IPS-20b (cell line): ENCODE results near the gene SERINC5.
"Not testable (repeated sequence)": the region's sequence is repeated elsewhere in the genome, so short reads cannot be mapped to it uniquely, and the experiment has no call there.

Experiments used
- H3K27ac ChIP-seq: one replicate; pipeline ENCODE4 v1.5.1; 2013; ENCODE audit warnings: low read length
- H3K27me3 ChIP-seq: 2 replicates; pipeline ENCODE4 v1.6.1; 2013; ENCODE audit warnings: mild to moderate bottlenecking, low read length, inconsistent platforms; ENCODE audit not compliant: insufficient read depth
- H3K36me3 ChIP-seq: 2 replicates; pipeline ENCODE4 v1.6.1; 2013; ENCODE audit warnings: low read depth, mild to moderate bottlenecking, inconsistent platforms, low read length, moderate library complexity; ENCODE audit not compliant: insufficient read depth
- H3K4me1 ChIP-seq: 2 replicates; pipeline ENCODE4 v1.6.1; 2013; ENCODE audit warnings: mild to moderate bottlenecking, control low read depth, inconsistent platforms, low read length, moderate library complexity; ENCODE audit not compliant: insufficient read depth
- H3K4me3 ChIP-seq: 2 replicates; pipeline ENCODE4 v1.5.1; 2013; ENCODE audit warnings: mild to moderate bottlenecking, low read length, inconsistent platforms
- H3K9ac ChIP-seq: 2 replicates; pipeline ENCODE4 v1.6.1; 2013; ENCODE audit warnings: low read depth, mild to moderate bottlenecking, inconsistent platforms, low read length, moderate library complexity
- H3K9me3 ChIP-seq: 2 replicates; pipeline ENCODE4 v1.6.1; 2013; ENCODE audit warnings: mild to moderate bottlenecking, low read depth, low read length, inconsistent platforms; ENCODE audit not compliant: insufficient read depth

The SERINC5 gene

DNA sequence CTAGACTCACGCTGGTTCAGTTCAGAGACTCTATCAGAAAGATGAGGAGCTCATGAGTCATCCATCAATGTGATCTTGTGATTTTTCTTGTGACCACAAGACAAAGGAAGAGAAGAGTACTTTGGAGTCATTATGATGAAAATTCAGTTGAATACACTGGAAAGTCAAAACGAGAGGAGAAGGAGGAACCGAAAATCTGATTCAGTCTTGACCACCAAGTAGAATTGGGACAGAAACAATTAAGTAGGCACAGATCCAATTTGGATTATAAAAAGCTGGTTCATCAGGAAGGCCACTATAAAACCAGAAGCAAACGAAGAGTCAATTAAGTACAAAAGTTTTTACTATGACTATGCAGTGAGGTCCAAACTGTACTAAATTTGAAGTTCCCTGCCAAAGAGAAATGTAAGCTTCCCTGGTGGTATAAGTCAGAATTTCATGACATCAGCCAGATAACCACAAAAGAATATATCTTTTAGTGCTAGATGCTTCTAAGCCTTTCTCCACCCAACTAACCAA, 129.8 kb downstream of the SERINC5 start:
- H3K4me3 ChIP-seq, result no peak overlapping the region
- H3K9me3 ChIP-seq, result peaks cover 4% of the 10 kb centered on the region; the same call in 1 of the 2 replicates

DNA sequence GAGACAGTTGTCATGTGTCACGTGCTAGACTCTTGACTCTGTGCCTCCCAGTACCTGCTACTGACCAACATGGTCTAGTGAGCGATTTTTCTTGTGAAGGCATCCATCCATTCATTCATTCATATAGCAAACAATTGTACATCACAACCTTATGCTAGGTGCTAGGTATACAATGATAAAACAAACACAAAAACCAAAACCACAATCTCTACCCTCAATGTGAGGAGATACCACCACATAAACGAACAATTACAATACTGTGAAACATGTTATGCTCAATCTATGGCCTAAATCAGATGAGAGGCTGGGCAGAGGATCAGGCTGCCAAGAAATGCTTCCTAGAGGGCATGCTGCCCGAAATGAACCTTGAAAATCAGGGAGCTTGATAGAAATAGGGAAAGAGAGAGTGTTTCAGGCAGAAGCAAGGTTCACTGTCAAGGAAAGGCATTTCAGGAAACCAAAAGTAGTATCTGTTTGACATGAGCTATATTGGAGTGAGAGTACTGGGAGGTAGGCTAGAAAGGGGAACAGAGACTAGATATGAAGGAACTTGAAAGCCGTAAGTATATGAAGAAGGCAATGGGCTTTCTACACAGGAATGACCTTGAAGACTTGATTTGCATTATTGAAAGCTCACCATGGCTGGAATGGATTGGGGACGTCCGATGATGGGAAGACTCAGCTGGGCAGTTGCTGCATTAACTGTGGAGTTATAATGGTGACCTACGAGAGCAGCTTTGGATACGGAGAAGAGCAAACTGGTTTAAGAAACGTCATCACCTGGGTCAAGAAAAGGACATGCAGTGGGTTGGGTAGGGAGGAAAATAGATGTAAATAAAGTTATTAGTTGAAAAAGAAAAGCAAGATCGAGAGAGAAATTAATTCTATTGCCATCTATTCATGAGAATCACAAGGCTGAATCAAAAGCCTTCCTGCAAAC, 130.6 kb downstream of the SERINC5 start:
- no peak overlapping the region for H3K4me3 ChIP-seq
- peaks cover 12% of the 10 kb centered on the region for H3K4me1 ChIP-seq
- no peak overlapping the region for H3K9ac ChIP-seq
- H3K36me3 ChIP-seq, result no peaks in the 10 kb centered on the region
- H3K27me3 ChIP-seq, result no peaks in the 10 kb centered on the region
- no peak overlapping the region for H3K27ac ChIP-seq
- peaks cover 4% of the 10 kb centered on the region; the same call in 1 of the 2 replicates for H3K9me3 ChIP-seq

More for the DNA sequence above, 129.8 kb downstream of the SERINC5 start:
- H3K27me3 ChIP-seq, result no peaks in the 10 kb centered on the region
- no peaks in the 10 kb centered on the region for H3K36me3 ChIP-seq
- H3K4me1 ChIP-seq, result peaks cover 12% of the 10 kb centered on the region
- no peak overlapping the region for H3K27ac ChIP-seq
- H3K9ac ChIP-seq, result no peak overlapping the region

DNA sequence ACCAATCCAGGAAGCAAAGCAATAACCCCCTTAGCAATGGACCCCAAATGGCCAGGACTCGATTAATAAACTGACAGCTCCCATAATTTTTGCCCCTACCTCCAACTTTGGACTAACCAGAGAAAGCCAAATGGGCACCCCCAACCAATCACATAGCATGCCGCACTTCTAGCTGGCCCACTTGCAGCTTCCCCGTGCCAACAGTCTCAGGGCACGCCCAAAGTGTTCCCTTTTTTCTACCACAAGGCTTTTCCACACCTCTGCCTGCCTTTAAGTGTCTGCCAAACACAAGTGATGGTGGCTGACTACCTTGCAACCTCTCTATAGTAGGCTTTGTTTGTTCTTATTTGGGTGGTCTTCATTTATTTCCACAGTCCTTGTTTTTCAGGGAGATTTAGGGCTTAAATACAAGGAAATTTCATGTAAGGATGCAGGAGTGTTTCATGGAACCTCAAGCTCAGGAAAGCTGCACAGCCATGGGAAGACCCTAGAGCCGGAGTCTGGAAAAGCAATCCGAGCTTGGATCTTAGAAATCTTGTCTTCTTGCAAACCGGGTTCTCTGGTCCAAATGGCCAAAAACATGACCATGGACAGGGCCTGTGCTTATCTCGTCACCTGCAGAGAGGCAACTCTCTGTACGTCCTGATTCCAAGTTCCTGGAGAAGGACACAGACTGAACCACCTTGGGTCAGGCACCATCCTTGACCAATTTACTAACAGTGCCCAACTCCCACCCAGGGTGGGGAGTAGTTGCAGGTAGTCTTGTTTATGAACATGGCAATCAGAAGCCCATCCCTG, 131.5 kb downstream of the SERINC5 start:
- peaks cover 4% of the 10 kb centered on the region; the same call in 1 of the 2 replicates for H3K9me3 ChIP-seq
- H3K9ac ChIP-seq, result no peak overlapping the region
- no peaks in the 10 kb centered on the region for H3K27me3 ChIP-seq
- no peak overlapping the region for H3K4me3 ChIP-seq
- no peaks in the 10 kb centered on the region for H3K36me3 ChIP-seq
- no peak overlapping the region for H3K27ac ChIP-seq
- H3K4me1 ChIP-seq, result peaks cover 12% of the 10 kb centered on the region

DNA sequence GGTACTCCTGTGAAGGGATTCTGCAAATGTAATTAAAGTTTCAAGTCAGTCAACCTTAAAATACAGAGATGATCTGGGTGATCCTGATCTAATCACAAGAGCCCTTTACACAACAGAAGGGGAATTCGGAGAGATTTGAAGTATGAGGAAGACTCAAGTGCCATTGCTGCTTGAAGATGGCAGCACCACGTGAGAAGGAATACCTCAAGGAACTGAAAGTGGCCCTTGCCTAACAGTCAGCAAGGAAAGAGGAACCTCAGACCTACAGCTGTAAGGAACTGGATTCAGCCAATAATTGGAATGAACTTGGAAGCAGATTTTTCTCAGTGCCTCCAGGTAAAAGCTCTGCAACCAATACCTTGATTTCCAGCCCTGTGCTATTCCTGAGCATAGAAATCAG, 133.3 kb downstream of the SERINC5 start:
- Histone ChIP-seq H3K9me3 (peaks cover 4% of the 10 kb centered on the region; the same call in 1 of the 2 replicates), H3K27ac (no peak overlapping the region), H3K4me3 (no peak overlapping the region), H3K4me1 (no peaks in the 10 kb centered on the region), H3K36me3 (no peaks in the 10 kb centered on the region), H3K27me3 (no peaks in the 10 kb centered on the region), H3K9ac (no peak overlapping the region)

DNA sequence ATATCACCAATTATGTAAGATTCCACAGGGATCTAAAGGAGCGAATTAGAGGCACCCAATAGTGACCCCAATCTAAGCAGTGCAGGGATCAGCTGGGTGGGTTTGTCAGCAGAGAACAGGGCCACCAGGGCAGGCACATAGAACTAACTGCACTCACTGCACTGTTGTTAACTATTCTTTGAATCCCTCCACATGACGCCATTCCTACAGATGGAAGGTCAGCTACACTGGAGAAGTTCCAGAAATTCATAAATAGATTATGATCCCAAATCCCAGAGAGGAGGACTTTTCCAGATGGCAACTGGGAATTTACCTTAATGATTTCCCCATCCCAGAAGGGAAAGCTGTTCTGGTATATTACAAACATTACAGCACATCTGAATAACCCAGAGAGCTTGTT, 136.5 kb downstream of the SERINC5 start:
- Histone ChIP-seq H3K9me3 (no peaks in the 10 kb centered on the region), H3K4me3 (no peak overlapping the region), H3K4me1 (no peaks in the 10 kb centered on the region), H3K9ac (no peak overlapping the region), H3K36me3 (no peaks in the 10 kb centered on the region), H3K27ac (no peak overlapping the region), H3K27me3 (no peaks in the 10 kb centered on the region)

DNA sequence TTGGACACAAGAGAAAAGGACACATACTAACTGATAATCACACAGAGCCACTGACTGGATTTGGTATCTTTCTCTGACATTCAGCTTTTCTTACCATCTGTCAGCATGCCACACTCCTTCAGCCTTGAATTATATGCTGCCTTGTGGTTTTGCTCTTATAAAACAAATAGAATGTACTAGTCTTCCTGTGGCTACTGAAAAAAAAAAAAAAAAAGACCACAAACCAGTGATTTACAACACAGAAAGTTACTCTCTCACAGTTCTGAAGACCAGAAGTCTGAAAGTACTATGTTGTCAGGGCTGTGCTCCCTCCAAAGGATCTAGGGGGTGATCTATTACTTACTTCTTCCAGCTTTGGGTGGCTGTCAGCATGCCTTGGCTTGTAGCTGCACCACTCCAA, 138.4 kb downstream of the SERINC5 start:
- no peak overlapping the region for H3K4me3 ChIP-seq
- H3K27ac ChIP-seq, result no peak overlapping the region
- no peaks in the 10 kb centered on the region for H3K27me3 ChIP-seq
- H3K9ac ChIP-seq, result no peak overlapping the region
- H3K9me3 ChIP-seq, result no peaks in the 10 kb centered on the region; the same call in 1 of the 2 replicates
- no peaks in the 10 kb centered on the region for H3K36me3 ChIP-seq
- H3K4me1 ChIP-seq, result no peaks in the 10 kb centered on the region

DNA sequence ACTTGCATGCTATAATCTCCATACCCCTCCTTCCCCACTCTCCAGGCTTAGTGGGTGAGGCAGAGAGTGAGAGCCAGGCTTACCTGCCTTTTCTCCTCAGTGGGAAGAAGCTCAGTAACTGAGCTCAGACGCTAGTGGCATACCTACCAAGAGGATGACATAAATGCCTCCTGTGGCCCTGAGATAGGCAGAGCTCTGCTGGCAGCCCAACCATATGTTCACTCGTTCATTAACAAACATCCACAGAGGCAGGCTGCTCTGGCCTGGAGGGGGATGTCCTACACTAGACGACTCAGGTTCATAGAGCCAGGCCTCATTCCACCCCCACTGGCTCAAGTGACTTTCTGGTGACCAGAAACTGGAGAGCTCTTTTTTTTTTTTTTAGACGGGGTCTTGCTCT, 139.4 kb downstream of the SERINC5 start:
- H3K4me1 ChIP-seq, result peaks cover 7% of the 10 kb centered on the region; the same call in 1 of the 2 replicates
- no peaks in the 10 kb centered on the region for H3K27me3 ChIP-seq
- no peak overlapping the region for H3K4me3 ChIP-seq
- no peaks in the 10 kb centered on the region; the same call in 1 of the 2 replicates for H3K9me3 ChIP-seq
- no peak overlapping the region for H3K27ac ChIP-seq
- no peaks in the 10 kb centered on the region for H3K36me3 ChIP-seq
- no peak overlapping the region for H3K9ac ChIP-seq

DNA sequence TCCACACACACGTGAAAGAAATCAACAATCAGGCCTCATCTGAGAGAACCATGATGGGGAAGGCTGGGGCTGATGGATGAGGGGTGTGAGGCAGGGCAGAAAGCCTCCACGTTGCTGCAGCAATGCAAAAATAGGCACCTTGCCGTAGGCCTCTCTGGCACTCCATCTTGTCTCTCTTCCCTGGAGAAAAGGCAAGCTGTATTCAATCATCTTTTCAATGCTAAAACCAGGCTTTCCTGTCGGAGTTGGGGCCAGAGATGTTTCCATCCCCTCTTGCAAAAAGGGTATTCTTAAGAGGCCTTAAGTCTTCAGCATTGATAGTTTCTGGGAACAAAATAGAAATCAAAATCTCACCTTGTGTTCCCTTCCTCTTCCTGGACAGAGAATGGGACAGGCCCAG, 139.8 kb downstream of the SERINC5 start:
- Histone ChIP-seq H3K27me3 (no peaks in the 10 kb centered on the region), H3K4me1 (peaks cover 11% of the 10 kb centered on the region; the same call in 1 of the 2 replicates), H3K9me3 (no peaks in the 10 kb centered on the region; the same call in 1 of the 2 replicates), H3K9ac (no peak overlapping the region), H3K4me3 (no peak overlapping the region), H3K36me3 (no peaks in the 10 kb centered on the region), H3K27ac (no peak overlapping the region)

DNA sequence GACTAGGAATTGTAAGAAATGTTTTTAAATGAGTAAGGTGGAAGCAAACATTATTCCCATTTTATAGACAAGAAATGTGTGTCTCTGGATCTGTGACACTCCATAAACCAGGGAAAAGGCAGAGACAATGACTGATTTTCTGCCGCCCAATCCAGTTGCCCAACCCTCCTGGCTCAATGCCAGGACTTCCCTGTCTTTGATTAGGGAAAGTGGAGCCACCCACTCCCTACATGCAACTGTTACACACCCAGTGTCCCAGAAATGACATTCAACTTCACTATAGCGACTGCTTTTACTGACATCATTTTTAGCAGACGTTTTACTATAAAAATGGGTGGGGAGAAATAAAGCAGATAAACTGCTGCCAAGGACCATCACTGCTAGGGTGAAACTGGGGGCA, 141.0 kb downstream of the SERINC5 start:
- Histone ChIP-seq H3K9ac (no peak overlapping the region), H3K9me3 (no peaks in the 10 kb centered on the region; the same call in 1 of the 2 replicates), H3K36me3 (no peaks in the 10 kb centered on the region), H3K27ac (no peak overlapping the region), H3K4me1 (peaks cover 23% of the 10 kb centered on the region; the same call in 1 of the 2 replicates), H3K4me3 (no peak overlapping the region), H3K27me3 (no peaks in the 10 kb centered on the region)

DNA sequence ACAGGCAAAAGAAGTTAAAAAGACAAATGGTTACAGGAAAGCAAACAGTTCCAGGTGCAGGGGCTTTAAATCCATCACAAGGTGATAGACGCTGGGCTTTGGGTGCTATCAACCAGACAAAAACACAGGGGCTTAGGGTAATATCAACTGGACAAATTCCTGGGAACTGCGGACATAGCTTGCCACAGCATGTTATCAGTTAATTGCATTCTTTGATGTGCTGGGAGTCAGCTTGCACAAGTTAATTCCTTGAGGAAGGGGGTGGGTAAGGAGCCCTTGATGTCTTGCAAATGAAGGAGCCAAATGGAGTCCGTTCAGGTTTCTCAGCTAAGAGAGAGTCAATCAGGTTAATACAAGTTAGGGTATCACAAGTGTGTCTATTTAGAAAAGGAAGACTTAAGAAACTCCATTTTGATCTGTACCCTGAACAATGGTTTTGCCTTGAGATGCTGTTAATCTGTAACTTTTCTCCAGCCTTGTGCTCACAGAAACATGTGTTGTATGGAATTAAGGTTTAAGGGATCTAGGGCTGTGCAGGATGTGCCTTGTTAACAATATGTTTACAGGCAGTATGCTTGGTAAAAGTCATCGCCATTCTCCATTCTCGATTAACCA, 144.4 kb downstream of the SERINC5 start:
- not testable (repeated sequence) for H3K9me3 ChIP-seq, H3K9ac ChIP-seq, H3K27me3 ChIP-seq, H3K27ac ChIP-seq, H3K36me3 ChIP-seq
- Histone ChIP-seq H3K4me3 (0 out of 2 replicates have a peak overlapping the region, but pooled peaks have one; percentile 4), H3K4me1 (peaks cover 26% of the 10 kb centered on the region; the same call in 1 of the 2 replicates)
